H1 (cell line): Measurements from ENCODE around the gene ALDH3A1. TPM values are rescaled to one million over a fixed set of nuclear protein-coding genes. Genes with fewer than 3 reads are reported as not detected.

Source experiments
- CTCF ChIA-PET: fragments of 300-600 bp; sonication (Branson Sonifier 250); formaldehyde crosslinking; loops from one replicate; lab custom pipeline; 2021; ENCODE audit not compliant: partially characterized antibody; lab: Charles Lee
- POLR2A ChIA-PET: fragments of 300-600 bp; sonication (Branson Sonifier 250); formaldehyde crosslinking; loops from one replicate; lab custom pipeline; 2021; ENCODE audit warnings: inconsistent platforms; ENCODE audit not compliant: partially characterized antibody; lab: Charles Lee
- DNase-seq, 2 experiments: peaks; one replicate each; pipeline versions ENCODE4 v3.0.0 to v3.0.0-alpha.2; 2010 to 2022; ENCODE audit warnings: low spot score in 2 of 2, low read depth in 1 of 2, mixed read lengths in 1 of 2
- FAIRE-seq: peaks from 2 replicates; lab custom pipeline; 2011; peaks lifted over from hg19 to GRCh38; lab: Jason Lieb, UNC
- H2AFZ ChIP-seq: 2 replicates; pipeline ENCODE4 v1.8.1; 2012; ENCODE audit warnings: low read length, inconsistent platforms
- H2AK5ac ChIP-seq: 2 replicates; pipeline ENCODE4 v1.6.1; 2013; ENCODE audit warnings: low read depth, low read length
- H2BK120ac ChIP-seq: replicated peaks from 2 replicates; pipeline ENCODE3; 2013; ENCODE audit warnings: low read depth, low read length, inconsistent platforms
- H2BK12ac ChIP-seq: 2 replicates; pipeline ENCODE4 v1.6.1; 2013; ENCODE audit warnings: low read depth, low read length
- H2BK15ac ChIP-seq: 2 replicates; pipeline ENCODE4 v1.6.1; 2013; ENCODE audit warnings: low read length
- H2BK20ac ChIP-seq: 2 replicates; pipeline ENCODE4 v1.6.1; 2013; ENCODE audit warnings: low read length
- H2BK5ac ChIP-seq: 2 replicates; pipeline ENCODE4 v1.6.1; 2013; ENCODE audit warnings: low read depth, low read length
- H3K14ac ChIP-seq: 2 replicates; pipeline ENCODE4 v1.6.1; 2013; ENCODE audit warnings: inconsistent platforms; ENCODE audit not compliant: insufficient read length
- H3K18ac ChIP-seq: 2 replicates; pipeline ENCODE4 v1.6.1; 2013; ENCODE audit warnings: low read length; ENCODE audit errors: extremely low read depth
- H3K23ac ChIP-seq: 2 replicates; pipeline ENCODE4 v1.6.1; 2013; ENCODE audit warnings: inconsistent platforms; ENCODE audit not compliant: insufficient read length
- H3K23me2 ChIP-seq: 2 replicates; pipeline ENCODE4 v1.6.1; 2013; ENCODE audit warnings: low read depth, low read length
- H3K27ac ChIP-seq: 2 replicates; pipeline ENCODE4 v1.6.1; 2011; ENCODE audit warnings: low read depth, low read length, inconsistent platforms
- H3K27me3 ChIP-seq, 4 experiments: replicated peaks in 1 of 4; 1 replicate in 1 of 4; 2 replicates in 3 of 4; pipeline versions ENCODE4 v1.6.1 to v1.8.1; 2011 to 2013; ENCODE audit warnings: low read length in 3 of 4, mild to moderate bottlenecking in 3 of 4, inconsistent platforms in 2 of 4, mixed read lengths in 2 of 4, moderate library complexity in 1 of 4; ENCODE audit not compliant: control insufficient read depth in 3 of 4, insufficient read depth in 3 of 4; ENCODE audit errors: extremely low read depth in 1 of 4
- H3K36me3 ChIP-seq, 4 experiments: 2 replicates each; pipeline versions ENCODE4 v1.6.1 to v1.8.1; 2011 to 2013; ENCODE audit warnings: mild to moderate bottlenecking in 4 of 4, low read length in 3 of 4, moderate library complexity in 2 of 4, control low read depth in 1 of 4, inconsistent platforms in 1 of 4; ENCODE audit not compliant: insufficient read depth in 4 of 4, control insufficient read depth in 2 of 4
- H3K4ac ChIP-seq: replicated peaks from 2 replicates; pipeline ENCODE3; 2013; ENCODE audit warnings: low read length, low read depth, mixed read lengths, inconsistent platforms; ENCODE audit not compliant: insufficient read length
- H3K4me1 ChIP-seq, 4 experiments: replicated peaks in 1 of 4; 1 replicate in 1 of 4; 2 replicates in 3 of 4; pipeline versions ENCODE4 v1.6.1 to v1.8.1; 2011 to 2013; ENCODE audit warnings: low read length in 3 of 4, inconsistent platforms in 2 of 4, mixed read lengths in 1 of 4; ENCODE audit not compliant: insufficient read depth in 4 of 4, control insufficient read depth in 3 of 4
- H3K4me2 ChIP-seq, 2 experiments: 2 replicates each; pipeline versions ENCODE4 v1.6.1 to v1.8.1; 2011 to 2013; ENCODE audit warnings: low read depth in 2 of 2, low read length in 2 of 2, control low read depth in 1 of 2, inconsistent platforms in 1 of 2, mild to moderate bottlenecking in 1 of 2; ENCODE audit not compliant: insufficient read depth in 1 of 2
- H3K4me3 ChIP-seq, 4 experiments: fragments of 200-600, 300-600 bp in 1 of 4; sonication (generic), shearing (Covaris generic), sonication (Bioruptor Twin) in 1 of 4; 2 replicates each; pipeline versions ENCODE4 v1.5.1 to v1.8.1; 2011 to 2016; ENCODE audit warnings: low read length in 4 of 4, low read depth in 3 of 4, control low read depth in 2 of 4, inconsistent platforms in 2 of 4, mild to moderate bottlenecking in 2 of 4, mixed read lengths in 1 of 4, moderate library complexity in 1 of 4; ENCODE audit not compliant: insufficient read depth in 2 of 4; ENCODE audit errors: extremely low read depth in 1 of 4
- H3K56ac ChIP-seq: replicated peaks from 2 replicates; pipeline ENCODE3; 2013; ENCODE audit warnings: low read depth, mild to moderate bottlenecking, mixed read lengths, low read length, inconsistent platforms; ENCODE audit not compliant: insufficient read length
- H3K79me1 ChIP-seq: 2 replicates; pipeline ENCODE4 v1.6.1; 2013; ENCODE audit warnings: low read depth, low read length, control low read depth
- H3K79me2 ChIP-seq, 2 experiments: 2 replicates each; pipeline versions ENCODE4 v1.6.1 to v1.8.1; 2012 to 2013; ENCODE audit warnings: low read length in 2 of 2, mild to moderate bottlenecking in 2 of 2, inconsistent platforms in 1 of 2; ENCODE audit not compliant: insufficient read depth in 2 of 2, control insufficient read depth in 1 of 2
- H3K9ac ChIP-seq, 4 experiments: replicated peaks in 1 of 4; 1 replicate in 1 of 4; 2 replicates in 3 of 4; pipeline versions ENCODE4 v1.6.1 to v1.8.1; 2011 to 2013; ENCODE audit warnings: low read depth in 3 of 4, low read length in 3 of 4, control low read depth in 2 of 4, mild to moderate bottlenecking in 2 of 4, moderate library complexity in 2 of 4, inconsistent platforms in 1 of 4; ENCODE audit errors: extremely low read depth in 1 of 4
- H3K9me3 ChIP-seq, 2 experiments: 2 replicates each; pipeline versions ENCODE4 v1.6.1 to v1.8.1; 2012 to 2013; ENCODE audit warnings: mild to moderate bottlenecking in 2 of 2, moderate library complexity in 2 of 2, control low read depth in 1 of 2, inconsistent platforms in 1 of 2, low read depth in 1 of 2, low read length in 1 of 2, mixed read lengths in 1 of 2; ENCODE audit not compliant: insufficient read depth in 2 of 2
- H4K20me1 ChIP-seq, 2 experiments: replicated peaks in 1 of 2; 2 replicates each; pipeline versions ENCODE3 to v1.8.1; 2011 to 2013; ENCODE audit warnings: inconsistent platforms in 2 of 2, low read length in 2 of 2, mild to moderate bottlenecking in 1 of 2; ENCODE audit not compliant: insufficient read depth in 2 of 2, control insufficient read depth in 1 of 2
- H4K5ac ChIP-seq: 2 replicates; pipeline ENCODE4 v1.6.1; 2013; ENCODE audit warnings: low read length, low read depth, mixed read lengths, inconsistent platforms; ENCODE audit not compliant: insufficient read length
- H4K8ac ChIP-seq: 2 replicates; pipeline ENCODE4 v1.8.0; 2013; ENCODE audit warnings: mild to moderate bottlenecking, moderate library complexity, low read length, inconsistent platforms; ENCODE audit not compliant: insufficient read depth; ENCODE audit errors: extremely low read depth
- H4K91ac ChIP-seq: replicated peaks from 2 replicates; pipeline ENCODE3; 2013; ENCODE audit warnings: low read length, mixed read lengths, inconsistent platforms; ENCODE audit not compliant: insufficient read length
- WGBS, 2 experiments: shearing (Covaris generic) in 1 of 2; methylation state at CpG; one replicate each; pipeline versions ENCODE4 v1.1.6 to v1.1.7; 2013 to 2015; ENCODE audit warnings: low lambda C conversion rate in 2 of 2, mixed read lengths in 2 of 2, inconsistent platforms in 1 of 2, low coverage in 1 of 2, missing lambda C conversion rate in 1 of 2; ENCODE audit not compliant: insufficient replicate concordance in 2 of 2, insufficient coverage in 1 of 2, insufficient read length in 1 of 2; ENCODE audit errors: extremely low coverage in 1 of 2, missing lambda C conversion rate in 1 of 2; 5-methylcytosine and 5-hydroxymethylcytosine counted together
- polyA plus RNA-seq, 7 experiments: library from polyadenylated mRNA; depleted of rRNA in 3 of 7; stranded (reverse) in 5 of 7; unstranded in 2 of 7; fragments of >200 nt in 5 of 7; fragments of 200-250 nt in 2 of 7; gene quantifications; 1 replicate in 5 of 7; 2 replicates in 1 of 7; 4 replicates in 1 of 7; pipeline versions ENCODE4 v1.2.1 to v1.2.3, GENCODE V29; 2011 to 2013; ENCODE audit warnings: missing spikeins in 2 of 7, mixed read lengths in 2 of 7
- total RNA-seq: library from RNA; stranded (reverse); fragmentation: NEBNext Ultra II Directional; extraction: Animal tissue kit (Norgen Biotek cat#: 25700); gene quantifications from 2 replicates; pipeline ENCODE4 v1.2.1, GENCODE V29; 2021

The ALDH3A1 gene
- total and polyA plus RNA-seq, 2 of the 8 experiments (the other 6 are each of a cell fraction or from before 2014, with no cell fraction given): 0.37 to 1.4 TPM

DNA sequence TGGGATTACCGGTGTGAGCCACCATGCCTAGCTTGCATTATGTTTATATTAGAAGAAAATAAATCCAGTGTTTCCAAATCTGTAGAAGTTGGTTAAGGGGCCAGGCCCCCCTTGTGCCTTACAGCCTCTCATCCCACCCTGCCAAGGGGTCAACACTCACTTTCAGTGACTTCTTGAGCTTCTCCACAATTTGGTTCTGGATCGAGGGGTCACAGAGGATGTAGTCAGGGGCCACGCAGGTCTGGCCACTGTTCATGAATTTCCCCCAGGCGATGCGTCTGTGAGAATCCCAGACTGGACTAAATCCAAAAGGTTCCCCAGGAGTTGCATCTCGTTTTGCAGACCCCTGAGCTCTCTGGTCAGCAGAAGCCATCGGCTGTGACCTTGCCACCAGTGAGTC, 7.2 kb downstream of the ALDH3A1 start:
- CTCF ChIA-PET: interaction anchor here (0.9 to 3.3 kb wide), 8 partner anchors 9 to 235 kb away, joined by 3 to 11 read pairs (median 4); no protein-coding TSS in a partner anchor
- no peak overlapping the region for H3K14ac ChIP-seq
- H3K27me3 ChIP-seq: peaks cover 0 to 6% (median 1%) of the 10 kb centered on the region in 4 experiments; a peak in 4 of 7 replicates
- H3K9ac ChIP-seq: no peak overlapping the region
- no peak overlapping the region for H3K56ac ChIP-seq
- DNase-seq (no peak), FAIRE-seq (no peak)
- no peak overlapping the region for H2BK12ac ChIP-seq
- no peak overlapping the region for H2BK5ac ChIP-seq
- H3K27ac ChIP-seq: no peak overlapping the region
- H3K18ac ChIP-seq: no peak overlapping the region
- no peak overlapping the region for H3K4me3 ChIP-seq
- POLR2A ChIA-PET: no interaction called here
- H3K23me2 ChIP-seq: 0 out of 2 replicates have a peak, but pooled peaks cover 2% of the 10 kb centered on the region
- H3K36me3 ChIP-seq: no peaks in the 10 kb centered on the region
- H2AFZ ChIP-seq: no peak overlapping the region
- no peak overlapping the region for H4K8ac ChIP-seq
- no peaks in the 10 kb centered on the region for H3K79me1 ChIP-seq
- no peaks in the 10 kb centered on the region for H3K79me2 ChIP-seq
- 79% methylated on average over 7 of the region's 7 CpGs; no CpG with 5 or more reads in 1 of the 2 experiments for WGBS, 2 experiments
- H2AK5ac ChIP-seq: no peak overlapping the region
- H4K91ac ChIP-seq: no peak overlapping the region
- no peak overlapping the region for H3K4ac ChIP-seq
- H3K23ac ChIP-seq: no peak overlapping the region
- H2BK15ac ChIP-seq: no peak overlapping the region
- no peaks in the 10 kb centered on the region for H4K20me1 ChIP-seq
- H3K4me2 ChIP-seq: no peak overlapping the region
- H3K9me3 ChIP-seq: no peaks in the 10 kb centered on the region
- H4K5ac ChIP-seq: no peak overlapping the region
- H2BK120ac ChIP-seq: no peak overlapping the region
- no peak overlapping the region for H2BK20ac ChIP-seq
- H3K4me1 ChIP-seq: peaks cover 0 to 9% (median 5%) of the 10 kb centered on the region in 4 experiments; a peak in 5 of 7 replicates
